GM10266 (cell line): ENCODE measurements around the gene PAFAH1B1.
"Not testable (repeated sequence)": the region's sequence is repeated elsewhere in the genome, so short reads cannot be mapped to it uniquely, and the experiment has no call there.

Experiments
- DNase-seq: peaks from one replicate; pipeline ENCODE4 v3.0.0; 2012; ENCODE audit errors: extremely low spot score
- TF ChIP-seq, protein P1 (sequence below): IDR thresholded peaks from 2 replicates; pipeline ENCODE4 v1.5.1; 2012; ENCODE audit warnings: mild to moderate bottlenecking, low read depth; ENCODE audit not compliant: control insufficient read depth, insufficient read depth; ENCODE audit errors: missing control alignments

The PAFAH1B1 gene

GRCh38 chr17:2647957-2648356 is 54.5 kb downstream of the PAFAH1B1 start:
- no peak for DNase-seq
- TF ChIP-seq, protein P1, sequence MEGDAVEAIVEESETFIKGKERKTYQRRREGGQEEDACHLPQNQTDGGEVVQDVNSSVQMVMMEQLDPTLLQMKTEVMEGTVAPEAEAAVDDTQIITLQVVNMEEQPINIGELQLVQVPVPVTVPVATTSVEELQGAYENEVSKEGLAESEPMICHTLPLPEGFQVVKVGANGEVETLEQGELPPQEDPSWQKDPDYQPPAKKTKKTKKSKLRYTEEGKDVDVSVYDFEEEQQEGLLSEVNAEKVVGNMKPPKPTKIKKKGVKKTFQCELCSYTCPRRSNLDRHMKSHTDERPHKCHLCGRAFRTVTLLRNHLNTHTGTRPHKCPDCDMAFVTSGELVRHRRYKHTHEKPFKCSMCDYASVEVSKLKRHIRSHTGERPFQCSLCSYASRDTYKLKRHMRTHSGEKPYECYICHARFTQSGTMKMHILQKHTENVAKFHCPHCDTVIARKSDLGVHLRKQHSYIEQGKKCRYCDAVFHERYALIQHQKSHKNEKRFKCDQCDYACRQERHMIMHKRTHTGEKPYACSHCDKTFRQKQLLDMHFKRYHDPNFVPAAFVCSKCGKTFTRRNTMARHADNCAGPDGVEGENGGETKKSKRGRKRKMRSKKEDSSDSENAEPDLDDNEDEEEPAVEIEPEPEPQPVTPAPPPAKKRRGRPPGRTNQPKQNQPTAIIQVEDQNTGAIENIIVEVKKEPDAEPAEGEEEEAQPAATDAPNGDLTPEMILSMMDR: no peak

GRCh38 chr17:2649191-2649590 is 55.7 kb downstream of the PAFAH1B1 start:
- TF ChIP-seq, protein P1: no peak
- DNase-seq: no peak

DNA sequence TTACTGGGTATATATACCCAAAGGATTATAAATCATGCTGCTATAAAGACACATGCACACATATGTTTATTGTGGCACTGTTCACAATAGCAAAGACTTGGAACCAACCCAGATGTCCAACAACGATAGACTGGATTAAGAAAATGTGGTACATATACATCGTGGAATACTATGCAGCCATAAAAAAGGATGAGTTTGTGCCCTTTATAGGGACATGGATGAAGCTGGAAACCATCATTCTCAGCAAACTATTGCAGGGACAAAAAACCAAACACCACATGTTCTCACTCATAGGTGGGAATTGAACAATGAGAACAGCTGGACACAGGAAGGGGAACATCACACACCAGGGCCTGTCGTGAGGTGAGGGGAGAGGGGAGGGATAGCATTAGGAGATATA is 59.5 kb downstream of the PAFAH1B1 start:
- not testable (repeated sequence) for DNase-seq

GRCh38 chr17:2655546-2655945 is 62.1 kb downstream of the PAFAH1B1 start:
- no peak for DNase-seq
- TF ChIP-seq, protein P1: no peak

DNA sequence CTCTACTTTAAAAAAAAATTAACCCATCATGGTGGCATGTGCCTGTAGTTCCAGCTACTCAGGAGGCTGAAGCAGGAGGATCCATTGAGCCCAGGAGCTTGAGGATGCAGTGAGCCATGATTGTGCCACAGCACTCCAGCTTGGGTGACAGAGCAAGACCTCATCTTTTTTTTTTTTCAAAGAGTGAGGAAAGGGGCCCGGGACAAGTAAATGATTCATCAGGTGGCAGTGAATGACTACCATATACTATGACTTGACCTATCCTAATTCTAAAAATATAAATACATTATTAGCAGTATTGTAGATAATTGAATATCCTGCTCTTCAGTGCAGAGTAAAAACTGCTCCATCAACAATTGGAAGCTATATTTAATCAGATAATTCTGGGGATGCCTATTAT is 62.8 kb downstream of the PAFAH1B1 start:
- no peak for DNase-seq
- TF ChIP-seq, protein P1: no peak

- DNase-seq: not testable (repeated sequence)
These were observed 65.9 kb downstream of the PAFAH1B1 start for GRCh38 chr17:2659337-2659736.

DNA sequence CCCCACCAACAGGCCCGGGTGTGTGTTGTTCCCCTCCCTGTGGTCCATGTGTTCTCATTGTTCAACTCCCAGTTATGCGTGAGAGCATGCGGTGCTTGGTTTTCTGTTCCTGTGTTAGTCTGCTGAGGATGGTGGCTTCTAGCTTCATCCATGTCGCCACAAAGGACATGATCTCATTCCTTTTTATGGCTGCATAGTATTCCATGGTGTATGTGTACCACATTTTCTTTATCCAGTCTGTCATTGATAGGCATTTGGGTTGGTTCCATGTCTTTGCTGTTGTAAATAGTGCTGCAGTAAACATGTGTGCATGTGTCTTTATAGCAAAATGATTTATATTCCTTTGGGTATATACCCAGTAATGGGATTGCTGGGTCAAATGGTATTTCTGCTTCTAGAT is 67.0 kb downstream of the PAFAH1B1 start:
- not testable (repeated sequence) for DNase-seq

DNA sequence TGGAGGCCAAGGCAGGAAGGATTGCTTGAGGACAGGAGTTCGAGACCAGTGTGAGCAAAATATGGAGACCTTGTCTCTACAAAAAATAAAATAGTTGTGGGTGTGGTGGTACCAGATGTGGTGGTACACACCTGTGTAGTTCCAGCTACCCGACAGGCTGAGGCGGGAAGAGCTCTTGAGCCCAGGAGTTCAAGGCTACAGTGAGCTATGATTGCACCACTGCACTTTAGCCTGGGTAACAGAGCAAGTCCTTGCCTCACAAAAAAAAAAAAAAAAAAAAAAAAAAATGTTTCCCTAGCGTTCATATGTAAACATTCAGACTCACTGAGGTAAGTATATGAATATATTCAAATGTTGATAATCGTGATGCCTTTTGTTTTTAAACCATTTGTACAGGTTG is 78.6 kb downstream of the PAFAH1B1 start:
- no peak for DNase-seq
- TF ChIP-seq, protein P1: no peak

GRCh38 chr17:2679247-2679646 is 85.8 kb downstream of the PAFAH1B1 start:
- not testable (repeated sequence) for DNase-seq

DNA sequence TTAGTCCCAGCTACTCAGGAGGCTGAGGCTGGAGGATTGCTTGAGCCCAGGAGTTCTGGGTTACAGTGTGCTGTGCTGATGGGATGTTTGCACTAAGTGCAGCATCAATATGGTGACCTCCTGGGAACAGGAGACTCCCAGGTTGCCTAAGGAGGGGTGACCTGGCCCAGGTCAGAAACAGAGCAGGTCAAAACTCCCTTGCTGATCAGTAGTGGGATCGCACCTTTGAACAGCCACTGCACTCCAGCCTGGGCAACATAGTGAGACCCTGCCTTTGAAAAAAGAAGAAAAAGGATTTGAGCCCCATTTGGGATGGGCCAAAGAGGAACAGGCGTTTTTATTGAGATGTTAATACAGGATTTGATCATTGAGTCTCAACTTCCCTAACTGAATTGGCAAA is 87.5 kb downstream of the PAFAH1B1 start:
- TF ChIP-seq, protein P1: no peak
- DNase-seq: no peak
